Measurements from ENCODE around the gene CACNA1I.

DNA sequence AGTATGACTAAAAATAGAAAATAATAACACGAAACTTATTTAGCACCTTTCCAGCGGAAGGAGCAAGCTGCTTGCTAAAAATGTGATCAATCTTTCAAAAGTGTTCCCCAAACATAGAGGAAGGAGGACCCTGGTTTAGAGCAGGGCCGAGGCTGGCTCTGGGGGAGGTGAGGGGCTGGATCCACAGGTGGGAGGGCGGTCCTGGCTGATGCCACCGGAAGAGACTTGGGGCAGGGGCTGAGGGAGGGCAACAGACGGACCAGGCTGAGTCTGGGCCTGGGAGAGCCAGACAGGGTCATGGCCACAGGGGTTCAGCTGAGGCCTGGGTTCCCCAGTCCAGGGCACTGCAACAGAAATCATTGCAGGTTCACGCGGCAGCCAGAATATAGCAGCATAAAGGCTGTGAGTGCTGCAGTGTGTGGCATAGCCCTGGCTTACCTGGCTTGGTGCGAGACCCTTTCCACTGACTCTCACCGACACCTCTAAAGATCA is 143.3 kb downstream of the CACNA1I start:
- TF ChIP-seq, protein P1, sequence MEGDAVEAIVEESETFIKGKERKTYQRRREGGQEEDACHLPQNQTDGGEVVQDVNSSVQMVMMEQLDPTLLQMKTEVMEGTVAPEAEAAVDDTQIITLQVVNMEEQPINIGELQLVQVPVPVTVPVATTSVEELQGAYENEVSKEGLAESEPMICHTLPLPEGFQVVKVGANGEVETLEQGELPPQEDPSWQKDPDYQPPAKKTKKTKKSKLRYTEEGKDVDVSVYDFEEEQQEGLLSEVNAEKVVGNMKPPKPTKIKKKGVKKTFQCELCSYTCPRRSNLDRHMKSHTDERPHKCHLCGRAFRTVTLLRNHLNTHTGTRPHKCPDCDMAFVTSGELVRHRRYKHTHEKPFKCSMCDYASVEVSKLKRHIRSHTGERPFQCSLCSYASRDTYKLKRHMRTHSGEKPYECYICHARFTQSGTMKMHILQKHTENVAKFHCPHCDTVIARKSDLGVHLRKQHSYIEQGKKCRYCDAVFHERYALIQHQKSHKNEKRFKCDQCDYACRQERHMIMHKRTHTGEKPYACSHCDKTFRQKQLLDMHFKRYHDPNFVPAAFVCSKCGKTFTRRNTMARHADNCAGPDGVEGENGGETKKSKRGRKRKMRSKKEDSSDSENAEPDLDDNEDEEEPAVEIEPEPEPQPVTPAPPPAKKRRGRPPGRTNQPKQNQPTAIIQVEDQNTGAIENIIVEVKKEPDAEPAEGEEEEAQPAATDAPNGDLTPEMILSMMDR (tag by site-specific recombination; IDR thresholded peaks at IDR 0.05) = no peak
- TF ChIP-seq HOXA7 (CRISPR knock-in tag; IDR thresholded peaks at IDR 0.05; ENCODE audit: borderline replicate concordance) = no peak
- no peak for TF ChIP-seq ZNF510 (tag by site-specific recombination; IDR thresholded peaks at IDR 0.05; ENCODE audit: insufficient replicate concordance)
- no peak for TF ChIP-seq HOXC10 (CRISPR knock-in tag; IDR thresholded peaks at IDR 0.05)
- no peak for TF ChIP-seq IKZF3 (tag by site-specific recombination; IDR thresholded peaks at IDR 0.05)
- no peak for TF ChIP-seq ZNF747 (tag by site-specific recombination; IDR thresholded peaks at IDR 0.05)
- TF ChIP-seq, protein P2, sequence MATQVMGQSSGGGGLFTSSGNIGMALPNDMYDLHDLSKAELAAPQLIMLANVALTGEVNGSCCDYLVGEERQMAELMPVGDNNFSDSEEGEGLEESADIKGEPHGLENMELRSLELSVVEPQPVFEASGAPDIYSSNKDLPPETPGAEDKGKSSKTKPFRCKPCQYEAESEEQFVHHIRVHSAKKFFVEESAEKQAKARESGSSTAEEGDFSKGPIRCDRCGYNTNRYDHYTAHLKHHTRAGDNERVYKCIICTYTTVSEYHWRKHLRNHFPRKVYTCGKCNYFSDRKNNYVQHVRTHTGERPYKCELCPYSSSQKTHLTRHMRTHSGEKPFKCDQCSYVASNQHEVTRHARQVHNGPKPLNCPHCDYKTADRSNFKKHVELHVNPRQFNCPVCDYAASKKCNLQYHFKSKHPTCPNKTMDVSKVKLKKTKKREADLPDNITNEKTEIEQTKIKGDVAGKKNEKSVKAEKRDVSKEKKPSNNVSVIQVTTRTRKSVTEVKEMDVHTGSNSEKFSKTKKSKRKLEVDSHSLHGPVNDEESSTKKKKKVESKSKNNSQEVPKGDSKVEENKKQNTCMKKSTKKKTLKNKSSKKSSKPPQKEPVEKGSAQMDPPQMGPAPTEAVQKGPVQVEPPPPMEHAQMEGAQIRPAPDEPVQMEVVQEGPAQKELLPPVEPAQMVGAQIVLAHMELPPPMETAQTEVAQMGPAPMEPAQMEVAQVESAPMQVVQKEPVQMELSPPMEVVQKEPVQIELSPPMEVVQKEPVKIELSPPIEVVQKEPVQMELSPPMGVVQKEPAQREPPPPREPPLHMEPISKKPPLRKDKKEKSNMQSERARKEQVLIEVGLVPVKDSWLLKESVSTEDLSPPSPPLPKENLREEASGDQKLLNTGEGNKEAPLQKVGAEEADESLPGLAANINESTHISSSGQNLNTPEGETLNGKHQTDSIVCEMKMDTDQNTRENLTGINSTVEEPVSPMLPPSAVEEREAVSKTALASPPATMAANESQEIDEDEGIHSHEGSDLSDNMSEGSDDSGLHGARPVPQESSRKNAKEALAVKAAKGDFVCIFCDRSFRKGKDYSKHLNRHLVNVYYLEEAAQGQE (tag by site-specific recombination; IDR thresholded peaks at IDR 0.05) = no peak
- TF ChIP-seq ZNF175 (tag by site-specific recombination; IDR thresholded peaks at IDR 0.05) = no peak
- TF ChIP-seq ZNF202 (tag by site-specific recombination; IDR thresholded peaks at IDR 0.05; ENCODE audit: borderline replicate concordance) = no peak
- no peak for TF ChIP-seq ZNF114 (tag by site-specific recombination; IDR thresholded peaks at IDR 0.05)
- TF ChIP-seq ZNF777 (tag by site-specific recombination; IDR thresholded peaks at IDR 0.05; ENCODE audit: borderline replicate concordance) = no peak
- TF ChIP-seq GLIS2 (tag by site-specific recombination; IDR thresholded peaks at IDR 0.05) = no peak

Measured in HEK293 (cell line).